ENCODE results near the gene DNAH11.
"Not testable (repeated sequence)": the region's sequence is repeated elsewhere in the genome, so short reads cannot be mapped to it uniquely, and the experiment has no call there.

DNAH11 gene

DNA sequence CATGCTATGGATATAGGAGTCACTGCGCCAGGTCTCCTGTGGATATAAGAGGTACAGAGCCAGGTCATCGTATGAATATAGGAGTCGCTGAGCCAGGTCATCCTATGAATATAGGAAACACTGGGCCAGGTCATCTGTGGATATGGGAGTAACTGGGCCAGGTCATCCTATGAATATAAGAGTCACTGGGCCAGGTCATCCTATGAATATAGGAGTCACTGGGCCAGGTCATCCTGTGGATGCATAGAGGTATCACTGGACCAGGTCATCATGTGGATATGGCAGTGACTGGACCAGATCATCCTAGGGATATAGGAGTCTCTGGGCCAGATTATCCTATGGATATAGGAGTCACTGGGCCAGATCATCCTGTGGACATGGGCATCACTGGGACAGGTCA, 181.7 kb downstream of the DNAH11 start:
- Histone ChIP-seq H3K4me1 (no peaks in the 10 kb centered on the region), H3K27me3 (peaks cover 5% of the 10 kb centered on the region; the same call in 1 of the 2 replicates), H3K4me3 (ENCODE audit: low read depth, low read length) (no peak overlapping the region), H3K9me3 (no peaks in the 10 kb centered on the region), H3K36me3 (no peaks in the 10 kb centered on the region)
- DNase-seq, result no peak
- TF ChIP-seq, protein P1, sequence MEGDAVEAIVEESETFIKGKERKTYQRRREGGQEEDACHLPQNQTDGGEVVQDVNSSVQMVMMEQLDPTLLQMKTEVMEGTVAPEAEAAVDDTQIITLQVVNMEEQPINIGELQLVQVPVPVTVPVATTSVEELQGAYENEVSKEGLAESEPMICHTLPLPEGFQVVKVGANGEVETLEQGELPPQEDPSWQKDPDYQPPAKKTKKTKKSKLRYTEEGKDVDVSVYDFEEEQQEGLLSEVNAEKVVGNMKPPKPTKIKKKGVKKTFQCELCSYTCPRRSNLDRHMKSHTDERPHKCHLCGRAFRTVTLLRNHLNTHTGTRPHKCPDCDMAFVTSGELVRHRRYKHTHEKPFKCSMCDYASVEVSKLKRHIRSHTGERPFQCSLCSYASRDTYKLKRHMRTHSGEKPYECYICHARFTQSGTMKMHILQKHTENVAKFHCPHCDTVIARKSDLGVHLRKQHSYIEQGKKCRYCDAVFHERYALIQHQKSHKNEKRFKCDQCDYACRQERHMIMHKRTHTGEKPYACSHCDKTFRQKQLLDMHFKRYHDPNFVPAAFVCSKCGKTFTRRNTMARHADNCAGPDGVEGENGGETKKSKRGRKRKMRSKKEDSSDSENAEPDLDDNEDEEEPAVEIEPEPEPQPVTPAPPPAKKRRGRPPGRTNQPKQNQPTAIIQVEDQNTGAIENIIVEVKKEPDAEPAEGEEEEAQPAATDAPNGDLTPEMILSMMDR (IDR thresholded peaks at IDR 0.05; ENCODE audit: low read depth, low read length), result no peak

GRCh38 chr7:21730399-21730798, 187.6 kb downstream of the DNAH11 start:
- TF ChIP-seq, protein P1 (IDR thresholded peaks at IDR 0.05; ENCODE audit: low read depth, low read length), result no peak
- no peaks in the 10 kb centered on the region for H3K9me3 ChIP-seq
- peaks cover 15% of the 10 kb centered on the region for H3K27me3 ChIP-seq
- H3K4me3 ChIP-seq (ENCODE audit: low read depth, low read length), result no peak overlapping the region
- H3K36me3 ChIP-seq, result no peaks in the 10 kb centered on the region
- no peak for DNase-seq
- H3K4me1 ChIP-seq, result no peaks in the 10 kb centered on the region

DNA sequence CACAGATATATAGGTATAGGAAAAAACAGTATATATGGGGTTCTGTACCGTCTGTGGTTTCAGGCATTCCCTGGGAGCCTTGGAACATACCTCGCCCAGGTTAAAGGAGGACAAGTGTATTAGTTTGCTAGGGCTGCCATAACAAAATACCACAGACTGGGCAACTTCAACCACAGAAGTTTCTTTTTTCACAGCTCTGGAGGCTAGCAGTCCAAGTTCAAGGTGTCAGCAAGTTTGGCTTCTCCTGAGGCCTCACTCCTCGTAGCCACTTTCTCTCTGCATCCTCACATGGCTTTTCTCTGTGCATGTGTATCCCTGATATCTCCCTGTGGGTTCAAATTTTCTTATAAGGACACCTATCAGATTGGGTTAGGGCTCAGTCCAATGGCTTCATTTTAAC, 189.1 kb downstream of the DNAH11 start:
- H3K27me3 ChIP-seq, result peaks cover 15% of the 10 kb centered on the region
- H3K4me3 ChIP-seq (ENCODE audit: low read depth, low read length), result no peak overlapping the region
- no peak for DNase-seq
- TF ChIP-seq, protein P1 (IDR thresholded peaks at IDR 0.05; ENCODE audit: low read depth, low read length), result no peak
- H3K4me1 ChIP-seq, result no peaks in the 10 kb centered on the region
- H3K36me3 ChIP-seq, result no peaks in the 10 kb centered on the region
- no peaks in the 10 kb centered on the region for H3K9me3 ChIP-seq

- DNase-seq; H3K36me3 ChIP-seq; H3K4me1 ChIP-seq; H3K9me3 ChIP-seq; H3K4me3 ChIP-seq (ENCODE audit: low read depth, low read length): not testable (repeated sequence)
- peaks cover 15% of the 10 kb centered on the region for H3K27me3 ChIP-seq
Measured at GRCh38 chr7:21732956-21733355, 190.1 kb downstream of the DNAH11 start.

- peaks cover 20% of the 10 kb centered on the region for H3K27me3 ChIP-seq
- no peak for DNase-seq
- TF ChIP-seq, protein P1 (IDR thresholded peaks at IDR 0.05; ENCODE audit: low read depth, low read length), result no peak
- H3K4me3 ChIP-seq (ENCODE audit: low read depth, low read length), result no peak overlapping the region
- no peaks in the 10 kb centered on the region for H3K4me1 ChIP-seq
- no peaks in the 10 kb centered on the region for H3K36me3 ChIP-seq
- no peaks in the 10 kb centered on the region for H3K9me3 ChIP-seq
Measured at GRCh38 chr7:21733837-21734236, 191.0 kb downstream of the DNAH11 start.

DNA sequence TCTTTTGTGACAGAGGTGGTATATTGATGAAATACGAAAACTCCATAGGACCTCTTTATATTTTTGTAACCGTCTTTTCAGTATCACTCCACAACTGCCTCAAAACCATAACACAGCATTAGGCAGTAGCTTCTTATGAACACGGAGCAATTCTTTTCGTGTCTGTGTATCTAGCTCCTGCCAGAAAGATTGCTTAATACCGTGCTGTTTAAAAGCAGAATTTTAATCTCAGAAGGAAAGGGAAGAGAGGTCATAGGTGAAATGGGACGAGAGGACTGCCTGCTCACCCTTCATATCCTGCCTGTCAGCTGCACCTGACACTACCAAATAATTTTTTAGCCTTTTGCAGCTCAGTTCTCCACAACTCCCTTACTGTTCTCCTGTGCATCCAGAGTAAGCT, 200.7 kb downstream of the DNAH11 start:
- no peak overlapping the region for H3K4me3 ChIP-seq (ENCODE audit: low read depth, low read length)
- no peak for DNase-seq
- TF ChIP-seq, protein P1 (IDR thresholded peaks at IDR 0.05; ENCODE audit: low read depth, low read length), result no peak
- H3K27me3 ChIP-seq, result peaks cover 14% of the 10 kb centered on the region
- H3K9me3 ChIP-seq, result no peaks in the 10 kb centered on the region
- no peaks in the 10 kb centered on the region for H3K4me1 ChIP-seq
- H3K36me3 ChIP-seq, result no peaks in the 10 kb centered on the region

DNA sequence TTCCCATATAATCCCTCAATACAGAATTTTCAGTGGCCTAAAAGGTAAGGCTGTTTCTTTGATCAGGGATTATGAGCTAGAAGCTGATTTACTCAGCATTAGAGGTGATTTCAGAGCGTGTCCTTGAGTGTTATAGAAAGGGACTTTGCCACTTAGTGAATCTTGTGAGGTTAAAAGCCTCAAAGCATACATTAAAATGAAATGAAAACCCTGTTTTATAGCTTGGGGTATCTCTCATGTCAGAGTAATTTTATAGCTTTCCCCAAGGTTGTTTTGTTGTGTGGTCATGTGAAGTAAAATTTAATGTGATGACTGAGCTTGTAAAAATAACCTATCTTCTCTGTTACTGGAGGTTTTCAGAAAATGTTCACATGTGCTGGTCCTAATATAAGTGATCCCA, 204.1 kb downstream of the DNAH11 start:
- Histone ChIP-seq H3K36me3 (no peaks in the 10 kb centered on the region), H3K4me1 (no peaks in the 10 kb centered on the region), H3K27me3 (peaks cover 7% of the 10 kb centered on the region; the same call in 1 of the 2 replicates), H3K9me3 (no peaks in the 10 kb centered on the region), H3K4me3 (ENCODE audit: low read depth, low read length) (no peak overlapping the region)
- TF ChIP-seq, protein P1 (IDR thresholded peaks at IDR 0.05; ENCODE audit: low read depth, low read length), result no peak
- DNase-seq, result no peak

All from BE2C (cell line).